ENCODE measurements around the gene INTS1.

Gene INTS1

GRCh38 chr7:1421020-1421790 lies 83.0 kb downstream of the INTS1 start:
- Histone ChIP-seq H3K36me3 (ENCODE audit: control insufficient read depth, low read length) (no peaks in the 10 kb centered on the region), H3K9me3 (ENCODE audit: control insufficient read depth, insufficient read depth, low read length) (no peaks in the 10 kb centered on the region), H3K79me2 (ENCODE audit: control insufficient read depth, low read length) (no peaks in the 10 kb centered on the region), H3K4me1 (ENCODE audit: control insufficient read depth, low read length) (no peaks in the 10 kb centered on the region; the same call in 1 of the 2 replicates), H3K9me2 (replicated peaks; ENCODE audit: control insufficient read depth, low read length) (no peaks in the 10 kb centered on the region), H4K20me1 (ENCODE audit: control insufficient read depth, insufficient read depth, low read depth, low read length) (no peaks in the 10 kb centered on the region), H3K27me3 (ENCODE audit: control insufficient read depth, low read length) (peaks cover 31% of the 10 kb centered on the region), H3K4me3 (ENCODE audit: low read length) (no peak overlapping the region), H3F3A (ENCODE audit: control insufficient read depth, insufficient read depth) (no peaks in the 10 kb centered on the region), H3K27ac (ENCODE audit: low read depth, low read length) (no peak overlapping the region), H3K4me2 (ENCODE audit: low read length) (no peak overlapping the region)
- no peak for TF ChIP-seq EZH2phosphoT487 (IDR thresholded peaks at IDR 0.05; ENCODE audit: borderline replicate concordance, low read length)
- TF ChIP-seq, protein P1, sequence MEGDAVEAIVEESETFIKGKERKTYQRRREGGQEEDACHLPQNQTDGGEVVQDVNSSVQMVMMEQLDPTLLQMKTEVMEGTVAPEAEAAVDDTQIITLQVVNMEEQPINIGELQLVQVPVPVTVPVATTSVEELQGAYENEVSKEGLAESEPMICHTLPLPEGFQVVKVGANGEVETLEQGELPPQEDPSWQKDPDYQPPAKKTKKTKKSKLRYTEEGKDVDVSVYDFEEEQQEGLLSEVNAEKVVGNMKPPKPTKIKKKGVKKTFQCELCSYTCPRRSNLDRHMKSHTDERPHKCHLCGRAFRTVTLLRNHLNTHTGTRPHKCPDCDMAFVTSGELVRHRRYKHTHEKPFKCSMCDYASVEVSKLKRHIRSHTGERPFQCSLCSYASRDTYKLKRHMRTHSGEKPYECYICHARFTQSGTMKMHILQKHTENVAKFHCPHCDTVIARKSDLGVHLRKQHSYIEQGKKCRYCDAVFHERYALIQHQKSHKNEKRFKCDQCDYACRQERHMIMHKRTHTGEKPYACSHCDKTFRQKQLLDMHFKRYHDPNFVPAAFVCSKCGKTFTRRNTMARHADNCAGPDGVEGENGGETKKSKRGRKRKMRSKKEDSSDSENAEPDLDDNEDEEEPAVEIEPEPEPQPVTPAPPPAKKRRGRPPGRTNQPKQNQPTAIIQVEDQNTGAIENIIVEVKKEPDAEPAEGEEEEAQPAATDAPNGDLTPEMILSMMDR (IDR thresholded peaks at IDR 0.05; ENCODE audit: low read depth, low read length, poor library complexity, severe bottlenecking), result no peak
